D721Med (cell line): ENCODE results near the gene TMIE.

Experiments
- DNase-seq: peaks from one replicate; pipeline ENCODE4 v3.0.0; 2011; ENCODE audit warnings: low spot score; ENCODE audit not compliant: insufficient read length
- FAIRE-seq: peaks from 2 replicates; lab custom pipeline; 2011; peaks lifted over from hg19 to GRCh38; lab: Jason Lieb, UNC
- CTCF ChIP-seq: IDR thresholded peaks from 2 replicates; pipeline ENCODE4 v1.5.1; 2012; ENCODE audit warnings: mild to moderate bottlenecking, control low read depth; ENCODE audit not compliant: insufficient read depth; ENCODE audit errors: missing control alignments

Gene TMIE

GRCh38 chr3:46721009-46721408 lies 19.8 kb downstream of the TMIE start:
- no peak for DNase-seq
- FAIRE-seq: no peak
- no peak for TF ChIP-seq CTCF

- TF ChIP-seq CTCF: no peak
- no peak for FAIRE-seq
- DNase-seq: no peak
These were observed 21.3 kb downstream of the TMIE start for GRCh38 chr3:46722443-46722842.

- no peak for TF ChIP-seq CTCF
- FAIRE-seq: no peak
- DNase-seq: no peak
These were observed 23.2 kb downstream of the TMIE start for GRCh38 chr3:46724424-46724823.

GRCh38 chr3:46725621-46726314 lies 24.6 kb downstream of the TMIE start:
- no peak for DNase-seq
- no peak for FAIRE-seq
- TF ChIP-seq CTCF: no peak

- no peak for FAIRE-seq
- TF ChIP-seq CTCF: no peak
- DNase-seq: no peak
These were observed 27.8 kb downstream of the TMIE start for GRCh38 chr3:46729038-46729437.

- FAIRE-seq: no peak
- TF ChIP-seq CTCF: no peak
These were observed 29.6 kb downstream of the TMIE start for GRCh38 chr3:46730819-46731218.

GRCh38 chr3:46731795-46732194 lies 30.6 kb downstream of the TMIE start:
- TF ChIP-seq CTCF: no peak
- no peak for DNase-seq
- no peak for FAIRE-seq

More at GRCh38 chr3:46730819-46731218, 29.6 kb downstream of the TMIE start:
- no peak for DNase-seq
